GM19467 (cell line): ENCODE results near the gene RBX1.
A peak's percentile ranks its signal among the peaks of the same experiment; 100 is the strongest.

Experiments used
- ATAC-seq: cut with Tn5 transposase; IDR thresholded peaks from one replicate; pipeline ENCODE4 v1.9.1; 2021; ENCODE audit warnings: mild to moderate bottlenecking, moderate library complexity; ENCODE audit not compliant: unreplicated experiment

Gene RBX1

GRCh38 chr22:41021613-41022454 lies 70.7 kb downstream of the RBX1 start:
- no peak for ATAC-seq

- peak; percentile 53 for ATAC-seq
Observed at GRCh38 chr22:41022470-41023298, 71.5 kb downstream of the RBX1 start.
